Measurements from ENCODE around the gene SYVN1.

- TF ChIP-seq, protein P1, sequence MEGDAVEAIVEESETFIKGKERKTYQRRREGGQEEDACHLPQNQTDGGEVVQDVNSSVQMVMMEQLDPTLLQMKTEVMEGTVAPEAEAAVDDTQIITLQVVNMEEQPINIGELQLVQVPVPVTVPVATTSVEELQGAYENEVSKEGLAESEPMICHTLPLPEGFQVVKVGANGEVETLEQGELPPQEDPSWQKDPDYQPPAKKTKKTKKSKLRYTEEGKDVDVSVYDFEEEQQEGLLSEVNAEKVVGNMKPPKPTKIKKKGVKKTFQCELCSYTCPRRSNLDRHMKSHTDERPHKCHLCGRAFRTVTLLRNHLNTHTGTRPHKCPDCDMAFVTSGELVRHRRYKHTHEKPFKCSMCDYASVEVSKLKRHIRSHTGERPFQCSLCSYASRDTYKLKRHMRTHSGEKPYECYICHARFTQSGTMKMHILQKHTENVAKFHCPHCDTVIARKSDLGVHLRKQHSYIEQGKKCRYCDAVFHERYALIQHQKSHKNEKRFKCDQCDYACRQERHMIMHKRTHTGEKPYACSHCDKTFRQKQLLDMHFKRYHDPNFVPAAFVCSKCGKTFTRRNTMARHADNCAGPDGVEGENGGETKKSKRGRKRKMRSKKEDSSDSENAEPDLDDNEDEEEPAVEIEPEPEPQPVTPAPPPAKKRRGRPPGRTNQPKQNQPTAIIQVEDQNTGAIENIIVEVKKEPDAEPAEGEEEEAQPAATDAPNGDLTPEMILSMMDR (IDR thresholded peaks at IDR 0.05): no peak
- TF ChIP-seq, protein P2, sequence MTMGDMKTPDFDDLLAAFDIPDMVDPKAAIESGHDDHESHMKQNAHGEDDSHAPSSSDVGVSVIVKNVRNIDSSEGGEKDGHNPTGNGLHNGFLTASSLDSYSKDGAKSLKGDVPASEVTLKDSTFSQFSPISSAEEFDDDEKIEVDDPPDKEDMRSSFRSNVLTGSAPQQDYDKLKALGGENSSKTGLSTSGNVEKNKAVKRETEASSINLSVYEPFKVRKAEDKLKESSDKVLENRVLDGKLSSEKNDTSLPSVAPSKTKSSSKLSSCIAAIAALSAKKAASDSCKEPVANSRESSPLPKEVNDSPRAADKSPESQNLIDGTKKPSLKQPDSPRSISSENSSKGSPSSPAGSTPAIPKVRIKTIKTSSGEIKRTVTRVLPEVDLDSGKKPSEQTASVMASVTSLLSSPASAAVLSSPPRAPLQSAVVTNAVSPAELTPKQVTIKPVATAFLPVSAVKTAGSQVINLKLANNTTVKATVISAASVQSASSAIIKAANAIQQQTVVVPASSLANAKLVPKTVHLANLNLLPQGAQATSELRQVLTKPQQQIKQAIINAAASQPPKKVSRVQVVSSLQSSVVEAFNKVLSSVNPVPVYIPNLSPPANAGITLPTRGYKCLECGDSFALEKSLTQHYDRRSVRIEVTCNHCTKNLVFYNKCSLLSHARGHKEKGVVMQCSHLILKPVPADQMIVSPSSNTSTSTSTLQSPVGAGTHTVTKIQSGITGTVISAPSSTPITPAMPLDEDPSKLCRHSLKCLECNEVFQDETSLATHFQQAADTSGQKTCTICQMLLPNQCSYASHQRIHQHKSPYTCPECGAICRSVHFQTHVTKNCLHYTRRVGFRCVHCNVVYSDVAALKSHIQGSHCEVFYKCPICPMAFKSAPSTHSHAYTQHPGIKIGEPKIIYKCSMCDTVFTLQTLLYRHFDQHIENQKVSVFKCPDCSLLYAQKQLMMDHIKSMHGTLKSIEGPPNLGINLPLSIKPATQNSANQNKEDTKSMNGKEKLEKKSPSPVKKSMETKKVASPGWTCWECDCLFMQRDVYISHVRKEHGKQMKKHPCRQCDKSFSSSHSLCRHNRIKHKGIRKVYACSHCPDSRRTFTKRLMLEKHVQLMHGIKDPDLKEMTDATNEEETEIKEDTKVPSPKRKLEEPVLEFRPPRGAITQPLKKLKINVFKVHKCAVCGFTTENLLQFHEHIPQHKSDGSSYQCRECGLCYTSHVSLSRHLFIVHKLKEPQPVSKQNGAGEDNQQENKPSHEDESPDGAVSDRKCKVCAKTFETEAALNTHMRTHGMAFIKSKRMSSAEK (CRISPR knock-in tag; IDR thresholded peaks at IDR 0.05; ENCODE audit: borderline replicate concordance): no peak
- TF ChIP-seq JUN (CRISPR knock-in tag; IDR thresholded peaks at IDR 0.05): no peak
- no peak for TF ChIP-seq ZNF263 (CRISPR knock-in tag; IDR thresholded peaks at IDR 0.05; ENCODE audit: low read depth)
- TF ChIP-seq IRF2 (CRISPR knock-in tag; IDR thresholded peaks at IDR 0.05; ENCODE audit: borderline replicate concordance, low read depth): no peak
- no peak for TF ChIP-seq ATF6 (CRISPR knock-in tag; IDR thresholded peaks at IDR 0.05)
- TF ChIP-seq, protein P3, sequence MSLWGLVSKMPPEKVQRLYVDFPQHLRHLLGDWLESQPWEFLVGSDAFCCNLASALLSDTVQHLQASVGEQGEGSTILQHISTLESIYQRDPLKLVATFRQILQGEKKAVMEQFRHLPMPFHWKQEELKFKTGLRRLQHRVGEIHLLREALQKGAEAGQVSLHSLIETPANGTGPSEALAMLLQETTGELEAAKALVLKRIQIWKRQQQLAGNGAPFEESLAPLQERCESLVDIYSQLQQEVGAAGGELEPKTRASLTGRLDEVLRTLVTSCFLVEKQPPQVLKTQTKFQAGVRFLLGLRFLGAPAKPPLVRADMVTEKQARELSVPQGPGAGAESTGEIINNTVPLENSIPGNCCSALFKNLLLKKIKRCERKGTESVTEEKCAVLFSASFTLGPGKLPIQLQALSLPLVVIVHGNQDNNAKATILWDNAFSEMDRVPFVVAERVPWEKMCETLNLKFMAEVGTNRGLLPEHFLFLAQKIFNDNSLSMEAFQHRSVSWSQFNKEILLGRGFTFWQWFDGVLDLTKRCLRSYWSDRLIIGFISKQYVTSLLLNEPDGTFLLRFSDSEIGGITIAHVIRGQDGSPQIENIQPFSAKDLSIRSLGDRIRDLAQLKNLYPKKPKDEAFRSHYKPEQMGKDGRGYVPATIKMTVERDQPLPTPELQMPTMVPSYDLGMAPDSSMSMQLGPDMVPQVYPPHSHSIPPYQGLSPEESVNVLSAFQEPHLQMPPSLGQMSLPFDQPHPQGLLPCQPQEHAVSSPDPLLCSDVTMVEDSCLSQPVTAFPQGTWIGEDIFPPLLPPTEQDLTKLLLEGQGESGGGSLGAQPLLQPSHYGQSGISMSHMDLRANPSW (CRISPR knock-in tag; conservative IDR thresholded peaks at IDR 0.05; ENCODE audit: low read depth): no peak
- TF ChIP-seq, protein P4, sequence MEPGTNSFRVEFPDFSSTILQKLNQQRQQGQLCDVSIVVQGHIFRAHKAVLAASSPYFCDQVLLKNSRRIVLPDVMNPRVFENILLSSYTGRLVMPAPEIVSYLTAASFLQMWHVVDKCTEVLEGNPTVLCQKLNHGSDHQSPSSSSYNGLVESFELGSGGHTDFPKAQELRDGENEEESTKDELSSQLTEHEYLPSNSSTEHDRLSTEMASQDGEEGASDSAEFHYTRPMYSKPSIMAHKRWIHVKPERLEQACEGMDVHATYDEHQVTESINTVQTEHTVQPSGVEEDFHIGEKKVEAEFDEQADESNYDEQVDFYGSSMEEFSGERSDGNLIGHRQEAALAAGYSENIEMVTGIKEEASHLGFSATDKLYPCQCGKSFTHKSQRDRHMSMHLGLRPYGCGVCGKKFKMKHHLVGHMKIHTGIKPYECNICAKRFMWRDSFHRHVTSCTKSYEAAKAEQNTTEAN (CRISPR knock-in tag; IDR thresholded peaks at IDR 0.05): no peak
Observed at GRCh38 chr11:65107751-65108468, 26.4 kb downstream of the SYVN1 start.
